ENCODE results near the gene SWSAP1.
A peak's percentile ranks its signal among the peaks of the same experiment; 100 is the strongest.
"Not testable (repeated sequence)": the region's sequence is repeated elsewhere in the genome, so short reads cannot be mapped to it uniquely, and the experiment has no call there.

SWSAP1 gene

DNA sequence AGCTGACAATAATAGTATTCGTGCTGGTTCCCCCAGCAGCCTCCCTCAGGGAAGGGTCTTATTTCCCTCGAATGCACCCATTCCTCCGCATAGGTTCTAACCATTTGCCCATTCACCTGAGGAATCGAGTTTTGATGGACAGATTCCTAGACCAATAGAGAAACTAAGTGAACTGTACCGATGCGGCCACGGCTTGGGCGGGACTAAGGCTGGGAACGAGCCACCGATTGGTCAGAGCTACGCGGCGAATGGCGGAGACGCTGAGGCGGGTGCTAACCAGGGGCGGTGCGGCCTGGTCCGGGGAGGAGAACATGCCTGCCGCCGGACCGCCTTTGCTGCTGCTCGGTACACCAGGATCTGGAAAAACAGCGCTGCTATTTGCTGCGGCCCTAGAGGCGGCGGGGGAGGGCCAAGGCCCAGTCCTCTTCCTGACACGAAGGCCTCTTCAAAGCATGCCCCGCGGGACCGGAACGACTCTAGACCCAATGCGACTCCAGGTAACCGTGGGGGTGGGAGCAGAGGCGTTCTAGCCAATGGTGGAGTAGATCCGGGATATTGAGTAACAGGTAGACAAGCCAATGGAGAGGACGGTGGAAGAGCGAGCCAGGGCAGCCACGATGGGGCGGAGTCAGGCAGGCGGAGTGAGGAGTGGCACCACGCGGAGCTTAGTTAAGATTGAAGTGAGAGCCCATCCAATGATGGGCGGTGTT, at the start of gene SWSAP1:
Gene SWSAP1 (plus strand): TSS at position 234 of the 710 bp plus-strand sequence. CDS start 15 bp downstream, at position 249.
- peak within 1 kb of the TSS; percentile 72 for H3K4me3 ChIP-seq (ENCODE audit: low read length)
- TF ChIP-seq ZNF274 (IDR thresholded peaks at IDR 0.05; ENCODE audit: low read depth, low read length) = no peak

DNA sequence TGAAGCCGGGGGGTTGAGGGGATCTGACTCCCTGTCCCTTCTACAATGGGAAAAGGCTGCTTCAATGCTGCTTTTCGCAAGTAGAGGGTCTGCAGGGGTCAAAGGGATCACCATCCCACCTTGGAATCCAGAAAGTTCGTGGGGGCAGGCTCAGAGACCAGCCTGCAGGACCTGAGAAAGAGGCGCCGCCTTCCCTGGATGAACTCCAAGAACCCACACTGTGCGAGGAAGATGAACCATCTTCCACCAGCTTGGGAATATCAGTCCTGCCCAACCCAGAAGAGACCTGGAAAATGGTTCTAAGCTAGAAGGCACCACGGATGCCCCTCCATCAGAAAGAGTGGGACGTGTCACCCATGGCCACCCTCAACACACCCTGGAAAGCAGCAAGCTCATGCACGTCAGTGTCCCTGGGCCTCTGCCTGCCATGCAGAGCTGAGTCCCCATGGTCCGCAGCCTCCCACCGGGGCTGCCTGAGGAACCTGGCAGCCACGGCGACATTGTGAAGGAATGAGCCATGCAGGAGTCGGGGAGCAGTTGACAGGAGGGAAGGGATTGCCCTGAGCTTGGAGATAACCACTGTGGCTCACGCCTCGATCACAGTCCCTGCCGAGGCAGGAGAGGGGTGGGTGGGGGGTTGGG, 49.6 kb upstream of the SWSAP1 start:
- no peak overlapping the region; the same call in 1 of the 2 replicates for H3K4me3 ChIP-seq (ENCODE audit: low read length)
- TF ChIP-seq ZNF274 (IDR thresholded peaks at IDR 0.05; ENCODE audit: low read depth, low read length) = no peak

DNA sequence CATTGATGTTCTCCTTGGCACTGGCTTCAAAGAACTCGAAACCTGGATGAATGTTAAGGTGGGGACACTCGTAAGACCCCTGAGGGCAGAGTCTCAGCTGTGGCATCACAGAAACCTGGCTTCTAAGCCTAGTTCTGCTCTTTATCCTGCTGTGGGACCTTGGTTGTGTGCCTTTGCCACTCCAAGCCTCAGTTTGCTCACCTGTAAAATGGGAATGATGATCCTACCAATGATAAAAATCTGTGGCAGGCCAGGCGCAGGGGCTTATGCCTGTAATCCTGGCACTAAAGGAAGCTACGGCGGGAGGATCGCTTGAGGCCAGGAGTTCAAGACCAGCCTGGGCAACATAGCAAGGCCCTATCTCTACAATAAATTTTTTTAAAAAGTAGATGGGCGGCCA, 48.9 kb upstream of the SWSAP1 start:
- no peak overlapping the region for H3K4me3 ChIP-seq (ENCODE audit: low read length)
- TF ChIP-seq ZNF274 (IDR thresholded peaks at IDR 0.05; ENCODE audit: low read depth, low read length) = no peak

DNA sequence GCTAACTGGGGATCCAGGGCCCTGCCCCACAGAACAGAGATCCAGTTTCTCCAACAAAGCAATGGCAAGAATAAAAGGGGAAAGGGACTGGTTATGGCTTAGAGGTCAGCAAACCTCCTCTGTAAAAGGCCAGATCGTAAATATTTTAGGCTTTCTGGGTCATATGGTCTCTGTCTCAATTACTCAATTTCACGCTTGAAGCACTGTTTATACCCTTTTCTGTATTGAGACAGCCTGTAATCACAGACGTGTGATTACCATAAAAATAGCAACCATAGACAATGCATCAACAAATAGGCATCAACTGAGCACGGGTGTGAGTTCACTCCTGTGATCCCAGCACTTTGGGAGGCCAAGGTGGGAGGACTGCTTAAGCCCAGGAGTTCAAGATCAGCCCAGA, 44.3 kb upstream of the SWSAP1 start:
- no peak overlapping the region for H3K4me3 ChIP-seq (ENCODE audit: low read length)
- TF ChIP-seq ZNF274 (IDR thresholded peaks at IDR 0.05; ENCODE audit: low read depth, low read length) = no peak

GRCh38 chr19:11331502-11331901, 43.0 kb upstream of the SWSAP1 start:
- no peak overlapping the region for H3K4me3 ChIP-seq (ENCODE audit: low read length)
- no peak for TF ChIP-seq ZNF274 (IDR thresholded peaks at IDR 0.05; ENCODE audit: low read depth, low read length)

DNA sequence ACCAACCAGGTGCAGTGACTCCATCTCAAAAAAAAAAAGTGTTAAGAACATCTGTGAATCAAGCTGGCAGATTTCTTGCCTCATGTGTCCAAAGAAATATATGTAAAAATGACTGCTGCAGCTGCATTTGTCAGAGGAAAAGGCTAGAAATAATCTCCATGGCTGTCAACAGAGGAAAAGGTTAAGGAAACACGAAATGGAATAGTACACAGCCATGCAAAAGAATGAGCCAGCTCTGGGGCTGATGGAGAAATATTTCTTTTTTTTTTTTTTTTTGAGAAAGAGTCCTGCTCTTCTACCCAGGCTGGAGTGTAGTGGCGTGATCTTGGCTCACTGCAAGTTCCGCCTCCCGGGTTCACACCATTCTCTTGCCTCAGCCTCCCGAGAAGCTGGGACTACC, 41.6 kb upstream of the SWSAP1 start:
- TF ChIP-seq ZNF274 (IDR thresholded peaks at IDR 0.05; ENCODE audit: low read depth, low read length) = no peak
- H3K4me3 ChIP-seq (ENCODE audit: low read length) = no peak overlapping the region

- not testable (repeated sequence) for H3K4me3 ChIP-seq (ENCODE audit: low read length)
Observed at GRCh38 chr19:11333838-11334237, 40.6 kb upstream of the SWSAP1 start.

- TF ChIP-seq ZNF274 (IDR thresholded peaks at IDR 0.05; ENCODE audit: low read depth, low read length) = no peak
- no peak overlapping the region for H3K4me3 ChIP-seq (ENCODE audit: low read length)
Observed at GRCh38 chr19:11335449-11336146, 38.9 kb upstream of the SWSAP1 start.

- H3K4me3 ChIP-seq (ENCODE audit: low read length) = no peak overlapping the region
- TF ChIP-seq ZNF274 (IDR thresholded peaks at IDR 0.05; ENCODE audit: low read depth, low read length) = no peak
Observed at GRCh38 chr19:11337080-11337479, 37.4 kb upstream of the SWSAP1 start.

GRCh38 chr19:11338121-11338520, 36.3 kb upstream of the SWSAP1 start:
- TF ChIP-seq ZNF274 (IDR thresholded peaks at IDR 0.05; ENCODE audit: low read depth, low read length) = no peak
- H3K4me3 ChIP-seq (ENCODE audit: low read length) = no peak overlapping the region

- H3K4me3 ChIP-seq (ENCODE audit: low read length) = peak overlapping the region; percentile 63; the same call in 1 of the 2 replicates
- TF ChIP-seq ZNF274 (IDR thresholded peaks at IDR 0.05; ENCODE audit: low read depth, low read length) = no peak
Observed at GRCh38 chr19:11338569-11339253, 35.8 kb upstream of the SWSAP1 start.

- no peak for TF ChIP-seq ZNF274 (IDR thresholded peaks at IDR 0.05; ENCODE audit: low read depth, low read length)
- H3K4me3 ChIP-seq (ENCODE audit: low read length) = peak within 1 kb of the TSS; percentile 63; the same call in 1 of the 2 replicates
Observed at GRCh38 chr19:11339254-11340098, 35.0 kb upstream of the SWSAP1 start, which contains the start of gene RAB3D. RAB3D (minus strand) TSS chr19:11339657; CDS start chr19:11337399, 2,258 bp downstream.

DNA sequence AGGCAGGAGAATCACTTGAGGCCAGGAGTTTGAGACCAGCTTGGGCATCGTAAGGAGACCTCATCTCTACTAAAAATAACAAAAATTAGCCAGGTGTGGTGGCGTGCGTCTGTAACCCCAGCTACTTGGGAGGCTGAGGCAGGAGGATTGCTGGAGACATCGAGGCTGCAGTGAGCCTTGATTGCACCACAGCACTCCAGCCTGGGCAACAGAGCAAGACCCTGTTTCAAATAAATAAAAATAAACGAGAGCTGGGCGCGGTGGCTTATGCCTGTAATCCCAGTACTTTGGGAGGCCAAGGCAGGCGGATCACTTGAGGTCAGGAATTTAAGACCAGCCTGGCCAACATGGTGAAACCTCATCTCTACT, 34.4 kb upstream of the SWSAP1 start:
- peak overlapping the region; percentile 63; the same call in 1 of the 2 replicates for H3K4me3 ChIP-seq (ENCODE audit: low read length)
